NCI-H2227 (cell line): ENCODE measurements around the gene GRK4.
A peak's percentile ranks its signal among the peaks of the same experiment; 100 is the strongest.
"Not testable (repeated sequence)": the region's sequence is repeated elsewhere in the genome, so short reads cannot be mapped to it uniquely, and the experiment has no call there.

Source experiments
- DNase-seq: peaks from one replicate; lab custom pipeline; 2025; ENCODE audit not compliant: unreplicated experiment; lab: John Stamatoyannopoulos, UW

The GRK4 gene

DNA sequence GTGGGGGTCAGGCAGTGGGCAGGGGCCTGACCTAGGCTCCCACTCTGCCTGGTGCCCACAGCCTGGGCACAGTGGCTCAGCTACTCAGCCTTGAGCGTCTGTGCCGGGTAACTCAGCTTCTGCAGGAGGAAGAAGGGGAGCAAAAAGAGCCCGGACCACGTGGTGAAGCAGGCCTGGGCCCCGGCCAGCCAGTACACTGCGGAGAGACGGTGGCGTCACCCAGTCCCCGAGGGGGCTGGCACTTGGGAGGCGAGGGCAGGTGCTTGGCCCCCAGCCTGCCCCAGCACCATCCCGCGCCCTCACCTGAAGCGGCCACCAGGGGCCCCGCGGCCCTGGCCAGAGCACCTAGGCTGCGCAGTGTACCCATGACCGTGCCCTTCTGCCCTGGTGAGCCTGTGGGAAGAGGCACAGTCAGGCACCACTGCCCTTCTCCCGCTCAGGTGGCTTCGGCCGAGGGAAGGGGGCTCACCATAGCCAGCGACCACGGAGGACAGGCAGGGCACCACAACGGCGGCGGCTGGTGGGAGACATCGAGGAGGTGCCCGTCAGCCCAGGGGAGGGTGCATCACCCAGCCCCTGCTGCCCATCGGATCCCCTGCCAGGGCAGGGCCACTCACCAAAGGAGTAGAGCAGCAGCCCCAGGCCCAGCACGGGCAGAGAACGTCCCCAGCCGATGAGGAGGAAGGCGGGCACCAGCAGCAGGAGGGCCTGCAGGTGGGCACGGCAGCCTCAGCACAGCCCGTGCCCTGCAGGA is 32.4 kb upstream of the GRK4 start:
- no peak for DNase-seq

DNA sequence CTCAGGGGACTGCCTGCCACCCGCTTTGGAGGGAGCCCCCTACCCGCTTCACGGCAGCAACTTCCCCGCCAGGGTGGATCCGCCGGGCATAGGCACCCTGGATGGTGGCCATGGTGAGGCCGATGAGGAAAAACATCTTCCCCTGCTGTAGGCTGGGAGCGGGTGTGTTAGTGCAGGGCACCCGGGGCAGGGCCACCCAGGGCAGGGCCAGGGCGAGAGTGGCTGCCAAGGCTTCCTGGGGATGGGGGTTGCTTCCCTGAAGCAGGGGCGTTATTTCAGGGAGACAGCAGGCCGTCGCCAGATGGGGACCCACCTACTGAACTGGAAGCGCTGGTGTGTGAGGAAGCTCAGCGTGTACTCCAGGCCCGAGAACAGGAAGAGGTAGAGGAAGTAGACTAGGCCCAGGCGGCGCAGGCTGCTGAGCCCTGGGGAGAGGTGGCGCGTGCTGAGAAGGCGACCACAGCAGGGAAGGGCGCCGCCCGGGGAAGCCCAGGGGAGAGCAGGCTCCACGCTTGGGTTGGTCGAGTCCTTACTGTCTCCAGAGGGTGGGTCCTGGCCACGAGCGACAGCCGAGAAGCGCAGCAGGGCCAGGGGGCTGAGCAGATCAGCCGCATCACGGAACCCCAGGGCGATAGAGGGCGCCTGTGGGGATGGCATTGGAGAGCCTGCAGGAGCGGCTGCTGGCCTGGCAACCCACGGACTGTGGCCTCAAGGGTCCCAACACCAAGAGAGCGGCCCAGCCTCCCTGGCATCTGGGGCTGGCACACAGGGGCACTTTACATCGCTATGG is 31.7 kb upstream of the GRK4 start:
- no peak for DNase-seq

DNA sequence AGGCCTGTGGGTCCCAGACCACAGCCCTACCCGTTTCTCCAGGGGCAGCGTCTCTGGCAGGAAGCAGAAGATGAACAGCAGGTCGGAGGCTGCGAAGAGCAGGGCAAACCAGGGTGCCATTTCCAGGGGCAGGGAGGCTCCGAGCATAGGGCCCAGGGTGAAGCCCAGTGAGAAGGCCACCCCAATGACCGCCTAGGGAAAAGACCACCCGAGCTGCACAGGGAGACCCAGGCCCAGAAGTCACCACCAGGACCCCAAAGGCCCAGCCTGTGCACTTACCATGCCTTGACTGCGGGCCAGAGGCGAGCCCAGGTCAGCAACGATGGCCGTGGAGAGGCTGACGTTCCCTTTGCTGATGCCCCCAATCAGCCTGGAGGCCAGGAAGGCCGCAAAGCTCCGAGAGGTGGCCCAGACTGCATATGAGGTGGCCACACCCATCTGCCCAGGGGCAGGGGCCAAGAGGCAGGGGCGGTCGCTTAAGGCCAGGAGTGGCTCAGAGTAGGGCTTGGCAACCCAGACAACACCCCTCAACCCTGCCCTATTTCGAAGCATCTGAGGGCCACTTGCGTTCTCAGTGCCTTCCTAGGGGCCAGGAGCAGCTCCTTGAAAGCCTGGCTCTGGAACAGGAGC is 30.9 kb upstream of the GRK4 start:
- DNase-seq: no peak

DNA sequence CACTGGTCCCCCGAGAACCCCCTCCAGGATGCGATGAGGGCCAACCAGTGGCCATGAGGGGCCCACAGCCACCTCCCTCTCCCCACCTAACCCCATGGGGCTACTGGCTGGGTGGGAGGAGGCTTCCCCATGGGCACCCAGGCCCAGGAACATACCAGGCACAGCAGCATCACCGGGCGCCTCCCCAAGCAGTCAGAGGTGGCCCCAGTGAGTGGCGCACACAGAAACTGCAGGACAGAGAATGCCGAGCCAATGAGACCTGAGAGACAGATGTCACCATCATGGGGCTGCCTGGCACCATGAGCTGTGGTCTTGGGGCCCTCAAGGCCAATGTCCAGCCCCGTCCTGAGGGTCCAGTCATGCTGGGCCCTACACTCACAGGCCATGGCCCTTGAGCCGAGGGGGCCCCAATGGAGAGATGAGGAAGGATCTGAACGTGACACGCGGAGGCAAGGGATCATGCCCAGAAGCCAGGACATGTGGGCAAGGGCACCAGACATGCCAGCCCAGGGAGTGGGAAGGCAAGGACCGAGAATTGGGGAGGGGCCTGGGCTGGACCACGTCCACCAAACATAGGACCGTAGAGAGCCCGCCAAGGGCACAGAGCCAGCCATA is 30.3 kb upstream of the GRK4 start:
- DNase-seq: no peak

DNA sequence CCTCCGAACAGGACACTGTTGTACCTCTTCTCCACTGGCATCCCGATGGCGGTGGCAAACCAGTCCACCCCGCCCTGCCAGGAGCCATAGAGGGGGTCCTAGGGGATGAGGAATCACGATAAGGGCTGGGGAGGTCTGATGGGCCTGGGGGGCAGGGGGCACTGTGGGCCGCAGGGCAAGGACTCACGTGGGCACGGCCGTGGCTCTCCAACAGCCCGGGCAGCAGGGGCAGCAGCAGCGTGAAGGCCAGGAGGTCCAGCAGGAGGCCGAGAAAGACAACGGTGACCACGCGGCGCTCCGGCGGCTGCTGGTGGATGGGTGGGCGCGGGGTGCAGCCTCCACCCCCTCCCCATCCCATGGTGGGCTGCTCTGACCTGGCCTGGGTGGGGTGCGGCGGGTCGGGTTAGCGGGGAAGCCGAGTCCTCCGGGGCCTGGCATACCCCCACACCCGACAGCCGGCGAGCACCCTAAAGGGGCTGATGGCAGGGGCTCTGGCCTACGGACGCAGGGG is 29.8 kb upstream of the GRK4 start:
- DNase-seq: no peak

DNA sequence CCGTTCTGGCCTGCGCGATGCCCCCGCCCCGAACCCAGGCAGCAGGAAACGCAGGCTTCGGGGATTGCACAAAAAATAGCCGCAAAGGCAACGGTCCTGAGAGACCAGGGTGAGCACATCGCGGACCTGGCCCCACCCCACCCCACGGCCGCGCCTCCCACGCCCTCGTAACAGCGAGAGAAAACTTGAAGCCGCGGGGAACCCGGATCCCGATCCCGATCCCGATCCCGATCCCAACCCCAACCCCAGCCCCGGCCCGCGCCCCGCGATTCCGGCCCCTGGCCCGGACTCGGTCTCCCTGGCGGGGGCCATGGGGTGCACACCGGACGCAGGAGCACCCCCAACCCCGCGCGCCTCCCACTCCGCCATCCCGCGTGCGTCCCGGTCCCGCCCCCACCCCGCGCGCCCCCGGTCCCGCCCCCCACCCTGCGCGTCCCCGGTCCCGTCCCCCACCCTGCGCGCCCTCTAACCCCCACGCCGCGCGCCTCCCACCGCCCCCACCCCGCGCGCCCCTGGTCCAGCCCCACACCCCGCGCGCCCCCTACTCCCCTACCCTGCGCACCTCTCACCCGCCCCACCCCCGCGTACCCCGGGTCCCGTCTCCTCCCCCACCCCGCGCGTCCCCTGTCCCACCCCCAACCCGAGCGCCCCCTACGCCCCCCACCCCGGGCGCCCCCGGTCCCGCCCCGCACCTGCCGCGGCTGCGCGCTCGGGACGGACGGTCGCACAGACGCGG is 29.1 kb upstream of the GRK4 start:
- peak; percentile 25 for DNase-seq

DNA sequence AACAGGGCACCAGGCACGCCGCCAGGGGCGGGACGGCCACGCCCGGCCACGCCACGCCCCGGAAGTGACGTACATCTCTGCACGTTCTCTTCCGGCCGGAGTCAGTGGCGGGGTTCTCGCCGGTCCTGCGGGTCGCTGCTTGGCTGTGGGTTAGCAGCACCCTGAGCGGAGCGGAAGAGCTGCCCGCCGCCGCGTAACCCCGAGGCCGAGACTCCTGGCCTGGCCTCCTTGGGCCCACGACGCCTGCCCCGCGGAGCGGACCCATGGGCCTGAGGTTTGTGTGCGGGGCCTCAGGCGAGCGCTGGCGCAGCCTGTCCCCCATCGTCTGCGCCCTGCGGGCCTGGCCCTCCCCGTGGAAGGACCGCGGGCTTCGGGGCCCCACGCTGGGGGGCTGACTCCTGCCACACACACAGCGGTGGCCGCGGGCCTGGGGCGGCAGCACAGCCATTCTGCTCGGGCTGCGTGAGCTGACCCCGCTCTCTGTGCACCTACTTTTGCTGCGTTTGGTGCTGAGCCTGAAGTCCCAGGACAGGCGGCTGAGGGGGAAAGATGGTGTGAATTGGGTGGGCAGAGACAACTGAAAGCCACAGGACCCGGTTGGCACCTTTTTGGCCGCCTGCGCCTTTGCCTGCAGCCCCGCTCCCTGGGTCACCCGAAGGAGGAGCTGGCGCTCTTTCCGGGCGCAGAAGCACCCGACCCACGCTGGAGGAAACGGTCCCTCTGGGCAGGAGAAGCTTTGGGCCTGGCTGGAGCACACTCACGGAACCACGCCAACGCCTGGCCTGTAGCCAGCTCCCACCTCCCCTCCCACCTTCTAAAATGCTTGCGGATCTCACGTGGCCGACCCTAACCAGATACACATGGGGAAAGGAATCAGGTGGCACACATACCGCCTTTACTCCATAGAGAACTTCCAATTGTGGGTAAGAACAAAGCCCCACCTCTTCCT is 28.3 kb upstream of the GRK4 start:
- peak; percentile 93 for DNase-seq

DNA sequence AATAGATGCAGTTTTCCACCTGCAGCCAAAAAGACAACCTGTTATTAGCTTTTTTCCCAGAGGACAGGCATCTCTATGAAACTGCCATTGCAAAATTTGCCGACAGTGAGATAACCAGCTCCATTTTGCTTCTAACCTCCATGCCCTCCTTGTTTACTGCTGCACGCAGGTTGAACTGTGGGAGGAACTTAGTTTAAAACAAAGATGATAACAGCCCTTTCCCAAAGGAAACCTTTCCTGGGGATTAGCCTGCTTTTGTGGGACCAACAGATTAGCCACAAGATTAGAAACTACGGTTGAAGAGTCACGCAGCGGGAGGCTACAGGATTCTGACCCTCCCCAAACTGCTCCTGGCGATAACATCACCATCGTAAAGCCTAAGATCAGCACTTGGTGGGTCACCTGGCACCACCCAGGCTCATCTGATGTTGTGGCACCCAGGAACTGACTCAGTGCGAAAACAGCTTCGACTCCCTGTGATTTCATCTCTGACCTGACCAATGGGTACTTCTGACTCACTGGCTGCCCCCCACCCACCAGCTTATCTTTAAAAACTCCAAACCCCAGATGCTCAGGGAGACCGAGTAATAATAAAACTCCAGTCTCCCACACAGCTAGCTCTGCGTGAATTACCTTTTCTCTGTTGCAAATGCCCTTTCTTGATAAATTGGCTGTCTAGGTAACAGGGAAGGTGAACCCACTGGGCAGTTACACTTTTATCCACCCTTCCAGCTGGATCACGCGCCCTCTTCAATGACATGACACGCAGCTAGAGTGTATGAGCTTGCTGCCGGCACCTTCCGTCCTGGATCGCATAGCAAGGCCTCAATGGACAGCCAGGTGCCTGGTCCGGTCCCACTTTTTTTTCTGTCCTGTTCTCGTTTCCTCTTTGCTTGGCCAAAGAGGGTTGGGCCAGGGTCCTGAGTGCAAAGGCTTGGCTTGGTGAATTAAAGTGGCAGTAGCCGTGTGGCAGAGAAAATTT is 27.3 kb upstream of the GRK4 start:
- no peak for DNase-seq

DNA sequence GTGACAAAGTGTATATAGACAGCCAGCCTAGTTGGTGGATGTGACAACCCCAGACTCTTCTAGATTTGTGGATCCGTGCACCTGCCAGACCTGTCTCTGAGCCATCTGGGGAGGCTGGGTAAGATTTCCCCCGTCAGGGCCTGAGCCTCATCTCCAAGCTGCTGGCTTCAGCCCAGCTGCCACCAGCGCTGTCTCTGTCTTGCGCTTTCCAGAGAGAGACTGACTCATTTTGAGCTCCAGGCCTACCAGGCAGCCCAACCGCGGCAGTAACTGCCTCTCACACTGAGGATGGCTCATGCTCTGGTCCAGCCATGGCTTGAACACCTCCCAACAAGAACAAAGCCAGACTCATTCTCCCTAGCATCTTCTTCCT is 26.6 kb upstream of the GRK4 start:
- no peak for DNase-seq

DNA sequence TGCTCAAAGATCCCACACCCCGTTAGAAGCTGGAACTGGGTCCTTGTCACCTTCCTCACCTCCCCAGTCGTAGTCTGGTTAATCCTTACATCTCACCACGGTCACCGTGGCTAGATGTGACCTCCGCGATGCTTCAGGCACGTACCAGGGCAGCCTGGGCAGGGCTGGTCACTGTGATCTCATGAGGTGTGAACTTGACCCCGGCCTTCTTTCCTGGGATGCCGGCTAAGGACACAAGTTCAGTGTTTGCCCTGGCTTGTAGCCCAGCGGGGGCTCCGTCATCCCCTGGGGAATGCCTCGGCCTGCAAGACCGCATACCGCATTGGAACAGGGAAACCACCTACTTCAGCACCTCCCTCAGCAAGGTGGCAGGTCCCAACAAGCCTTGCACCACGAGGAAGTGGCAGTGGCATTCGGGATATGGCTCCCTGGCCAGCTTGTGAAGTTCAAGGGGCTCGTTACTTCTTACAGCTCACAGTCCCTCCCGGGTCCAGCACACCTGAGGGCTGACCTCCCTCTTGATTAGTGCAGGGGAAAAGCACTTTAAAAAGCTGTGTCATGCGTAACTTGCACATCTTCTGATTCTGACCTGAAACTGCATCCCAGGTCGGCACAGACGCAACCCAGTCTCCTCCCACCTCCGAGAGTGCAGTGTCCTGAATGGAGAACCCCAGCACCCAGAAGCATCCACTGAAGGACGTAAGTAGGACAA is 26.1 kb upstream of the GRK4 start:
- DNase-seq: no peak

DNA sequence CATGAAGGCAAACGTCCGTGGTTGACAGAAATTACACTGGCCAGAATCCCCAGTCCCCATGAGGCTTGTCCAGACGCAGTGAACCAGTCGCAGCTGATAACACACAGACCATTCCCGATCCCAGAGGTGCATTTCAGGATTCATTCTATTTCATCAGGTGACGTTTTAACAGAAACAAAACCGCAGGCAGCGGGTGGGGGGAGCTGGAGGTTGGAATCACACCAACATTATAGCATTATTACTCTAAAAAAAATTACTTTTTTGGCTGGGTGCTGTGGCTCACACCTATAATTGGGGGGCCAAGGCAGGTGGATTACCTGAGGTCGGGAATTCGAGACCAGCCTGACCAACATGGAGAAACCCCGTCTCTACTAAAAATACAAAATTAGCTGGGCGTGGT is 25.4 kb upstream of the GRK4 start:
- DNase-seq: no peak

DNA sequence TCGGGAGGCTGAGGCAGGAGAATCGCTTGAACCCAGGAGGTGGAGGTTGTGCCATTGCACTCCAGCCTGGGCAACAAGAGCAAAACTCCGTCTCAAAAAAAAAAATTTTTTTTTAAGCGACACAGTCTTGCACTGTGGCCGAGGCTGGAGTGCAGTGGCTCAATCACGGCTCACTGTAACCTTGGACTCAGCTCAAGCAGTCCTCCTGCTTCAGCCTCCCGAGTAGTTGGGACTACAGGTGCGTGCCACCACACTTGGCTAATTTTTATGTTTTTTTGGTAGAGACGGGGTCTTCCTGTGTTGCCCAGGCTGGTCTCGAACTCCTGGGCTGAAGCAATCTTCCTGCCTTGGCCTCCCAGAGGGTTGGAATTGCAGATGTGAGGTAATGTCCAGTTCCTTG is 25.0 kb upstream of the GRK4 start:
- DNase-seq: not testable (repeated sequence)

DNA sequence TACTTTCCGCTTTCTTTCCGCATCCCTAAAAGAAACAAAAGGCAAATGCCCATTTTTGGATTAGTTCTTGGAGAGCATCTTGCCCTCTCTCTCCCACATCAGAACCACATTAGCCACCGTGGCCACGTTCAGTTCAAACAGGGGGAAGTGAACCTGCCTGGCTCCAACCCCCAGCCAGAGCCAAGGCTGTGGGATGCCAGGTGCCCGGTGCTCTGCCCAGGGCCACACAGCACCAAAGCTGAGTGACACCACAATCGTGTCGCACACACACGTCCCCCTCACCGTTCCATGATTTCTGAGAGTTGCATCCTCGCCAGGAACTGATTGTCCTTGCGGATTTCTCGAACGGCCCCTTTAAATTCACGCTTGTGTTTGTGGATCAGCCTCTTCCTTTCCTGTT is 24.5 kb upstream of the GRK4 start:
- DNase-seq: no peak

DNA sequence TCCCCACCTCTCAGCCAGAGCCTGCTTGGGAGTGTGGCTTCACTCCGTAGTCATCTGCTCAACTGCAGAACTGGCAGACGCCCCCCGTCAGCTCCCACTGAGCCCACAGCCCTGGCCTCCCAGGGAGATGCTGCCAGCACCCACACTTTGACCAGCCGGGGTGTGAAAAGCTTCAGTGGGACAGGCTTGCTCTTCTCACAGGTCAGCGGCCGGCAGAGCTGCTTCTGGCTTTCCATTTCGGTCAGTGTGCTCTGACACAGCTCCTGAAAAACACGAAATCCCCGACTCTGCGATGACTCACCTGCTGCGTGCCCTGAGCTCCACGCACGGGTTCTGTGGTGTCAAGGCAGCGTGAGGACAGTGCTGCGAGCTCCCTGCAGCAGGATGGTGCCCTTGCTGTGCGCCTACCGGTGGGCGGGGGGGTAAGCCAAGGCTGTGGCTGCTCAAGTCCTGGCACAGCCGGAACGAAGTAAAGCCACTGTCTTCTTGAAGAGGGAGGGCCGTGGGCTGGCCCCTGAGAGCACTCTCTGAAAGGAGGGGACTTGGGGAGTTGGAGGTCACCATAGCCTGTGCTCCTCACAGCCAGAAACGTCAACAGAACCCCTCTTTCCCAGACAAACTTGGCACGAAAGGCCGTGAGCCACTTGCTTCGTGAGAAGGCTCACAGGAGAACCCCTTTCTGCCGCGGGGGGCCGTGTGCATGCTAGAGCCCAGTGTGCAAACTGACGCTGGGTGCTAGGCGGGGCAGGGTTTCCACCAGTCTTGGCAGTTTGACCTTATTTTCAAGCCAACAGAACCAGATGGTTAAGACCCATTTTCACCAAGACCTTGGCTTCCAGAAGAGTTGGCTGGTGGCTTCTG is 23.8 kb upstream of the GRK4 start:
- no peak for DNase-seq

DNA sequence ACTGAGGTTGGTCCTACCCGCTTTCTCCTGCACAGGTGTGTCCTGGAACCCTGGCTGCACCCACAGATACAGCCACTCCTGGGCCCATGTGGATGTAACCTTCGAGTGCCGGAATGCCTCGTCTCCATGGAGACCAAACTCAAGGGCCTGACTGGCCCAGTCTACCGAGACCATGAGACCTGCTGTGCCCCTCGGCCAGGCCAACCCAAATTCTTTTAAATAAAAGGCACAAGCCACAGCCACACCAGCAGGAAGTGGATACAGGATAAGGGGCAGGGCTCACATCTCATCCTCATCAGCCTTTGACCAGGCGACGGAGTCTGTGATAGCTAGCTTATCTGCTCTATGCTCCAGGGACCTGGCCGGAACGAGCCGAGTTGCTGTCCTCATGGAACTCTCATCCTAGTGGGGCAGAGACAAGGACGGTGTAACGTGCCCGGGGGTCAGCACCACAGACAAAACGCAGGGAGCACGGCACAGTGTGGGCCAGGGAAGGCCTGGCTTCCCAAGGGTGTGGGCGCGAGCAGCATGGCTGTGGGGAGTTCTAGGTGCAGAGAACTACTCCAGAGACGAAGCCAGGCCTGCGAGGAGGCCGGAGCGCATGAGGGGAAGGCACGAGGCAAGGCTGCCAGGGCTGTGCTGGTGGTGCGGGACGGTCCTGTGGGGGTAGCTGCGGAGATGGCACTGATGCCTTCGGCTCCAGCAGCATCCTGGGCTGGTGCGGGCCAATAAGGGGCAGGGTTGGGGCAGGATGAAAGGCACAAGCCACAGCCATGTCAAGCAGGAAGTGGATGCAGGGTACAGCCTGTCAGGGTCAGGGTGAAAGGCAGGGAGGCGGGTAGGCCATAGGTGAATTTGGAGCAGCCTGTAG is 22.9 kb upstream of the GRK4 start:
- DNase-seq: no peak
